Psoas muscle (tissue), 8 donors: Measurements from ENCODE around the gene AOPEP. TPM values are rescaled to one million over a fixed set of nuclear protein-coding genes. Genes with fewer than 3 reads are reported as not detected.

Experiments
- ATAC-seq, 4 donors: fragments of 200-7000 bp; cut with Tn5 transposase; one replicate each; pipeline ENCODE4 v1.9.1; 2020; ENCODE audit warnings: moderate library complexity in 3 of 4, mild to moderate bottlenecking in 2 of 4
- DNase-seq, 2 donors: peaks; one replicate each; pipeline ENCODE4 v3.0.0-alpha.2; 2020
- H3K27ac ChIP-seq: fragments of 200-600 bp; one replicate; pipeline ENCODE4 v1.8.0; 2022
- H3K27me3 ChIP-seq, 3 donors: fragments of 200-600 bp in 1 of 3; one replicate each; pipeline versions ENCODE4 v1.6.1 to v1.8.0; 2013 to 2022; ENCODE audit warnings: low read length in 2 of 3, mild to moderate bottlenecking in 2 of 3, moderate library complexity in 1 of 3; ENCODE audit not compliant: insufficient read depth in 3 of 3
- H3K36me3 ChIP-seq, 2 donors: fragments of 200-600 bp in 1 of 2; one replicate each; pipeline versions ENCODE4 v1.6.1 to v1.8.0; 2013 to 2022; ENCODE audit warnings: low read depth in 1 of 2, mild to moderate bottlenecking in 1 of 2, moderate library complexity in 1 of 2; ENCODE audit not compliant: insufficient read depth in 1 of 2
- H3K4me1 ChIP-seq: fragments of 200-600 bp; one replicate; pipeline ENCODE4 v1.8.0; 2022
- H3K4me3 ChIP-seq: fragments of 200-600 bp; one replicate; pipeline ENCODE4 v1.8.0; 2022; ENCODE audit warnings: mild to moderate bottlenecking
- H3K9me3 ChIP-seq: fragments of 200-600 bp; one replicate; pipeline ENCODE4 v1.8.0; 2022
- CTCF ChIP-seq: fragments of 200-600 bp; IDR thresholded peaks from one replicate; pipeline ENCODE4 v1.8.0; 2022; ENCODE audit warnings: antibody characterized with exemption
- WGBS, 3 donors: extraction: QIAGEN DNeasy Blood & Tissue Kit; methylation state at CpG; one replicate each; pipeline versions ENCODE4 v1.1.6 to v1.1.7; 2013; 5-methylcytosine and 5-hydroxymethylcytosine counted together
- intact Hi-C, 2 donors: fragments of 100-400 bp; cut with DNase I; formaldehyde crosslinking; loops; one replicate each; pipeline versions ENCODE4 v1.11.0 to v1.14.2; 2022
- polyA plus RNA-seq, 3 donors: library from polyadenylated mRNA; stranded (reverse); fragments of 200-250 nt; gene quantifications; one replicate each; pipeline ENCODE4 v1.2.3, GENCODE V29; 2013
- total RNA-seq, 4 donors: library from RNA; stranded (reverse); fragmentation: NEBNext Ultra II Directional in 2 of 4; extraction: Animal tissue kit (Norgen Biotek cat#: 25700) in 2 of 4; gene quantifications; one replicate each; pipeline versions ENCODE4 v1.2.1 to v1.2.4, GENCODE V29; 2021 to 2023
- donor health status: healthy with polysubstance abuse.
- donor health status: DM: no; HTN: no; CAD: no; lungs with moderate emphysema.
- donor health status: Bipolar disorder and iron deficiency.
- donor health status: healthy.
- donor health status: DM: yes; HTN: yes; CAD: no.
- donor health status: DM: no; HTN: no; CAD: no.
- donor health status: DM: no; HTN: no; CAD: no.
- donor health status: DM: yes; HTN: yes; CAD: no.

The AOPEP gene
- total and polyA plus RNA-seq, 7 donors, result 46.4 to 96.9 (median 78.6) TPM

GRCh38 chr9:95116002-95116807, 389.7 kb downstream of the AOPEP start:
- intact Hi-C loops, result no loop called here
- WGBS, 3 donors, result 57 to 74% (median 60%) methylated on average over 11 of the region's 11 CpGs
- Histone ChIP-seq H3K27me3 (no peaks in the 10 kb centered on the region), H3K36me3 (peaks cover 3 to 20% of the 10 kb centered on the region in 2 donors), H3K27ac (no peak overlapping the region), H3K9me3 (no peaks in the 10 kb centered on the region), H3K4me3 (no peak overlapping the region), H3K4me1 (no peaks in the 10 kb centered on the region)
- peak; percentile 29 for TF ChIP-seq CTCF
- DNase-seq, result no peak
- peak in 2 of 4 donors; percentile 61 to 71 for ATAC-seq

GRCh38 chr9:95116808-95117204, 390.3 kb downstream of the AOPEP start:
- Histone ChIP-seq H3K27ac (no peak overlapping the region), H3K27me3 (no peaks in the 10 kb centered on the region), H3K4me1 (no peaks in the 10 kb centered on the region), H3K4me3 (no peak overlapping the region), H3K9me3 (no peaks in the 10 kb centered on the region), H3K36me3 (peaks cover 2 to 14% of the 10 kb centered on the region in 2 donors)
- DNase-seq (no peak), ATAC-seq (no peak)
- intact Hi-C loops, result no loop called here
- WGBS, 3 donors, result 17 to 43% (median 24%) methylated on average over 1 of the region's 1 CpG
- TF ChIP-seq CTCF, result no peak

- H3K9me3 ChIP-seq, result no peaks in the 10 kb centered on the region
- no peak for ATAC-seq
- WGBS, 3 donors, result 63 to 78% (median 75%) methylated on average over 4 of the region's 4 CpGs
- H3K4me3 ChIP-seq, result no peak overlapping the region
- no peak for DNase-seq
- no peaks in the 10 kb centered on the region for H3K4me1 ChIP-seq
- no peaks in the 10 kb centered on the region for H3K36me3 ChIP-seq
- no peak for TF ChIP-seq CTCF
- no peaks in the 10 kb centered on the region for H3K27me3 ChIP-seq
- intact Hi-C loops, result no loop called here
- no peak overlapping the region for H3K27ac ChIP-seq
Measured at GRCh38 chr9:95118596-95118995, 392.1 kb downstream of the AOPEP start.

- Histone ChIP-seq H3K27me3 (no peaks in the 10 kb centered on the region), H3K4me1 (no peaks in the 10 kb centered on the region), H3K4me3 (no peak overlapping the region), H3K36me3 (no peaks in the 10 kb centered on the region), H3K9me3 (no peaks in the 10 kb centered on the region), H3K27ac (no peak overlapping the region)
- DNase-seq (no peak), ATAC-seq (no peak)
- intact Hi-C loops, result no loop called here
- TF ChIP-seq CTCF, result no peak
Measured at GRCh38 chr9:95120781-95121370, 394.4 kb downstream of the AOPEP start.
